ENCODE data around the gene CDK2AP2. TPM values are rescaled to one million over a fixed set of nuclear protein-coding genes. Genes with fewer than 3 reads are reported as not detected.

The CDK2AP2 gene
- total and polyA plus RNA-seq, 5 experiments from 2014 or later: 41.8 to 96.8 (median 75.9) TPM

GRCh38 chr11:67505605-67506396 is 2.2 kb downstream of the CDK2AP2 start:
- ATAC-seq (peak; percentile 45 to 50), DNase-seq (peak; percentile 84 to 94 (median 89))
- POLR2A ChIA-PET: interaction anchor here (0.5 to 8.8 kb wide), 27 partner anchors 10 to 162 kb away, joined by 3 to 118 read pairs (median 4); partner anchors contain the start of genes AIP, POLD4, PPP1CA and PTPRCAP
- Mint-ChIP-seq H3K9me3 (no peaks in the 10 kb centered on the region), H3K4me1 (peaks cover 33 to 59% (median 53%) of the 10 kb centered on the region in 4 donors), H3K27me3 (peaks cover 0 to 2% (median 0%) of the 10 kb centered on the region in 5 donors), H3K4me3 (peak overlapping the region; percentile 86 to 95 (median 91)), H3K27ac (peak overlapping the region; percentile 92 to 99 (median 96)), H3K36me3 (peaks cover 0 to 20% (median 0%) of the 10 kb centered on the region in 3 donors)

- Mint-ChIP-seq H3K4me3 (peak within 1 kb of the TSS; percentile 88 to 95 (median 92)), H3K36me3 (peaks cover 0 to 24% (median 0%) of the 10 kb centered on the region in 3 donors), H3K9me3 (no peaks in the 10 kb centered on the region), H3K27me3 (peaks cover 0 to 2% (median 0%) of the 10 kb centered on the region in 5 donors), H3K4me1 (peaks cover 36 to 59% (median 57%) of the 10 kb centered on the region in 4 donors), H3K27ac (peak within 1 kb of the TSS; percentile 92 to 99 (median 96))
- DNase-seq: peak; percentile 39 to 79 (median 66)
- ATAC-seq: peak in 1 of 2 donors; percentile 7
- POLR2A ChIA-PET: interaction anchor here (0.5 to 8.8 kb wide), 25 partner anchors 11 to 161 kb away, joined by 3 to 118 read pairs (median 4); partner anchors contain the start of genes AIP, POLD4, PPP1CA and PTPRCAP
Measured at GRCh38 chr11:67504950-67505581, 2.9 kb downstream of the CDK2AP2 start, which contains the start of gene PITPNM1. Gene PITPNM1, minus strand, starts transcription at chr11:67505363. Its CDS starts 1,183 bp downstream, at chr11:67504180.

- ATAC-seq (no peak), DNase-seq (peak in 6 of 10 donors; percentile 26 to 58 (median 39))
- Mint-ChIP-seq H3K9me3 (no peaks in the 10 kb centered on the region), H3K27me3 (peaks cover 0 to 2% (median 0%) of the 10 kb centered on the region in 5 donors), H3K4me1 (peaks cover 36 to 57% (median 54%) of the 10 kb centered on the region in 4 donors), H3K36me3 (peaks cover 0 to 28% (median 0%) of the 10 kb centered on the region in 3 donors), H3K27ac (peak overlapping the region; percentile 68 to 96 (median 89)), H3K4me3 (peak overlapping the region; percentile 86 to 94 (median 90))
- POLR2A ChIA-PET: interaction anchor here (0.5 to 8.8 kb wide), 19 partner anchors 10 to 153 kb away, joined by 3 to 118 read pairs (median 7); partner anchors contain the start of genes AIP, POLD4, PPP1CA and PTPRCAP
Measured at GRCh38 chr11:67504005-67504949, 3.7 kb downstream of the CDK2AP2 start.

- H3K9me3 Mint-ChIP-seq: no peaks in the 10 kb centered on the region
- H3K4me3 Mint-ChIP-seq: peak overlapping the region; percentile 58 to 87 (median 76)
- peak in 1 of 10 donors; percentile 60 for DNase-seq
- H3K27me3 Mint-ChIP-seq: no peaks in the 10 kb centered on the region
- H3K36me3 Mint-ChIP-seq: peaks cover 0 to 31% (median 0%) of the 10 kb centered on the region in 3 donors
- ATAC-seq: no peak
- H3K27ac Mint-ChIP-seq: peak overlapping the region; percentile 16 to 91 (median 85)
- H3K4me1 Mint-ChIP-seq: peaks cover 28 to 49% (median 46%) of the 10 kb centered on the region in 4 donors
- POLR2A ChIA-PET: interaction anchor here (0.9 to 8.8 kb wide), 7 partner anchors 10 to 102 kb away, joined by 3 to 118 read pairs (median 7); partner anchors contain the start of genes AIP and PPP1CA
Measured at GRCh38 chr11:67503119-67504004, 4.6 kb downstream of the CDK2AP2 start.

- Mint-ChIP-seq H3K9me3 (no peaks in the 10 kb centered on the region), H3K4me1 (peaks cover 28 to 47% (median 45%) of the 10 kb centered on the region in 4 donors), H3K36me3 (peaks cover 0 to 33% (median 0%) of the 10 kb centered on the region in 3 donors), H3K27me3 (no peaks in the 10 kb centered on the region), H3K4me3 (peak overlapping the region; percentile 58 to 87 (median 76)), H3K27ac (peak overlapping the region in 9 of 10 donors; percentile 3 to 91 (median 82))
- POLR2A ChIA-PET: interaction anchor here (0.9 to 8.8 kb wide), 6 partner anchors 12 to 101 kb away, joined by 4 to 118 read pairs (median 7); partner anchors contain the start of genes AIP, PPP1CA and TMEM134
- DNase-seq: no peak
- ATAC-seq: no peak
Measured at GRCh38 chr11:67502328-67502979, 5.5 kb downstream of the CDK2AP2 start.

- Mint-ChIP-seq H3K4me1 (peaks cover 26 to 41% (median 40%) of the 10 kb centered on the region in 4 donors), H3K27me3 (no peaks in the 10 kb centered on the region), H3K36me3 (peaks cover 0 to 34% (median 0%) of the 10 kb centered on the region in 3 donors), H3K27ac (peak overlapping the region in 1 of 10 donors; percentile 38), H3K9me3 (no peaks in the 10 kb centered on the region), H3K4me3 (no peak overlapping the region)
- ATAC-seq: no peak
- DNase-seq: no peak
- POLR2A ChIA-PET: interaction anchor here (1.0 to 8.8 kb wide), 5 partner anchors 10 to 68 kb away, joined by 3 to 118 read pairs (median 4); partner anchors contain the start of genes AIP and TMEM134
Measured at GRCh38 chr11:67501854-67502253, 6.1 kb downstream of the CDK2AP2 start.

GRCh38 chr11:67500831-67501715 is 6.9 kb downstream of the CDK2AP2 start:
- Mint-ChIP-seq H3K4me1 (peaks cover 22 to 34% (median 32%) of the 10 kb centered on the region in 4 donors), H3K27me3 (no peaks in the 10 kb centered on the region), H3K9me3 (no peaks in the 10 kb centered on the region), H3K36me3 (peaks cover 0 to 39% (median 0%) of the 10 kb centered on the region in 3 donors), H3K4me3 (peak overlapping the region in 1 of 10 donors; percentile 9), H3K27ac (peak overlapping the region in 4 of 10 donors; percentile 27 to 72 (median 52))
- POLR2A ChIA-PET: interaction anchor here (1.2 to 8.8 kb wide), 2 partner anchors 9 to 15 kb away, joined by 3 to 118 read pairs; partner anchors contain the start of gene AIP
- ATAC-seq (no peak), DNase-seq (no peak)

GRCh38 chr11:67500484-67500821 is 7.5 kb downstream of the CDK2AP2 start:
- Mint-ChIP-seq H3K36me3 (peaks cover 0 to 42% (median 0%) of the 10 kb centered on the region in 3 donors), H3K9me3 (no peaks in the 10 kb centered on the region), H3K27ac (peak overlapping the region in 2 of 10 donors; percentile 27 to 56), H3K4me1 (peaks cover 18 to 27% (median 26%) of the 10 kb centered on the region in 4 donors), H3K4me3 (no peak overlapping the region), H3K27me3 (no peaks in the 10 kb centered on the region)
- ATAC-seq (no peak), DNase-seq (no peak)
- POLR2A ChIA-PET: interaction anchor here (0.9 to 8.8 kb wide), 2 partner anchors 15 to 66 kb away, joined by 3 to 118 read pairs; partner anchors contain the start of gene AIP

GRCh38 chr11:67499808-67500483 is 8.0 kb downstream of the CDK2AP2 start:
- H3K27ac Mint-ChIP-seq: peak overlapping the region in 4 of 10 donors; percentile 20 to 79 (median 58)
- ATAC-seq: no peak
- H3K9me3 Mint-ChIP-seq: no peaks in the 10 kb centered on the region

More at GRCh38 chr11:67499808-67500483, 8.0 kb downstream of the CDK2AP2 start:
- Mint-ChIP-seq H3K4me3 (no peak overlapping the region), H3K4me1 (peaks cover 17 to 26% (median 24%) of the 10 kb centered on the region in 4 donors), H3K27me3 (no peaks in the 10 kb centered on the region), H3K36me3 (peaks cover 0 to 42% (median 0%) of the 10 kb centered on the region in 3 donors)
- no peak for DNase-seq
- POLR2A ChIA-PET: interaction anchor here (0.6 to 8.8 kb wide), 5 partner anchors 10 to 381 kb away, joined by 3 to 118 read pairs (median 4); partner anchors contain the start of genes AIP, KDM2A and RPS6KB2

Data from naive thymus-derived CD8-positive, alpha-beta T cell (primary cell).